OCI-LY7 (cell line): ENCODE results near the gene KCND3. TPM values are rescaled to one million over a fixed set of nuclear protein-coding genes. Genes with fewer than 3 reads are reported as not detected.

Source experiments
- BruUV-seq: library from RNA; stranded (reverse); fragments of 400-500 nt; replicated peaks from 2 replicates; lab custom pipeline; 2021; lab: Mats Ljungman, UMichigan
- CTCF ChIA-PET: fragments of 300-600 bp; sonication (Branson Sonifier 250); formaldehyde crosslinking; loops from one replicate; lab custom pipeline; 2022; ENCODE audit warnings: antibody characterized with exemption; ENCODE audit not compliant: unreplicated experiment; lab: Charles Lee
- POLR2A ChIA-PET: fragments of 300-600 bp; sonication (Branson Sonifier 250); formaldehyde crosslinking; loops from one replicate; lab custom pipeline; 2022; ENCODE audit warnings: antibody characterized with exemption; lab: Charles Lee
- DNase-seq: peaks from one replicate; pipeline ENCODE4 v3.0.0-alpha.2; 2015; ENCODE audit warnings: low spot score
- H2AFZ ChIP-seq: fragments of 200-600 bp; sonication (generic), shearing (Covaris generic); 2 replicates; pipeline ENCODE4 v1.6.1; 2014; ENCODE audit warnings: mild to moderate bottlenecking, antibody characterized with exemption, low read length, moderate library complexity
- H3K27ac ChIP-seq: fragments of 200-600 bp; sonication (generic); 2 replicates; pipeline ENCODE4 v1.5.1; 2014; ENCODE audit warnings: mixed run types, low read depth, mild to moderate bottlenecking, moderate library complexity, low read length, inconsistent platforms; ENCODE audit not compliant: poor library complexity, severe bottlenecking
- H3K36me3 ChIP-seq: fragments of 200-600 bp; sonication (generic); 2 replicates; pipeline ENCODE4 v1.6.1; 2014; ENCODE audit warnings: mild to moderate bottlenecking, antibody characterized with exemption, low read length, moderate library complexity, mixed read lengths; ENCODE audit not compliant: insufficient read depth
- H3K4me1 ChIP-seq: fragments of 200-600 bp; sonication (generic); 2 replicates; pipeline ENCODE4 v1.5.1; 2014; ENCODE audit warnings: mild to moderate bottlenecking, low read length; ENCODE audit not compliant: insufficient read depth, poor library complexity, severe bottlenecking
- H3K4me2 ChIP-seq: fragments of 200-600 bp; sonication (generic); 2 replicates; pipeline ENCODE4 v1.6.1; 2014; ENCODE audit warnings: mild to moderate bottlenecking, low read length
- H3K4me3 ChIP-seq: fragments of 200-600 bp; sonication (generic); 2 replicates; pipeline ENCODE4 v1.5.1; 2014; ENCODE audit warnings: mild to moderate bottlenecking, low read depth, low read length; ENCODE audit not compliant: poor library complexity, severe bottlenecking
- H3K79me2 ChIP-seq: fragments of 200-600 bp; sonication (generic); 2 replicates; pipeline ENCODE4 v1.6.1; 2016; ENCODE audit warnings: low read depth, mild to moderate bottlenecking, low read length, moderate library complexity, mixed read lengths; ENCODE audit not compliant: insufficient read depth
- H3K9me2 ChIP-seq: fragments of 200-600 bp; sonication (generic); 2 replicates; pipeline ENCODE4 v1.6.1; 2016; ENCODE audit warnings: mild to moderate bottlenecking, low read length, mixed read lengths; ENCODE audit not compliant: insufficient read depth
- H3K9me3 ChIP-seq: fragments of 200-600 bp; sonication (generic); 2 replicates; pipeline ENCODE4 v1.6.1; 2014; ENCODE audit warnings: mild to moderate bottlenecking, mixed run types, low read length, mixed read lengths
- H4K20me1 ChIP-seq: fragments of 200-600 bp; sonication (generic); 2 replicates; pipeline ENCODE4 v1.6.1; 2014; ENCODE audit warnings: mild to moderate bottlenecking, antibody characterized with exemption, low read length, moderate library complexity, mixed read lengths; ENCODE audit not compliant: insufficient read depth
- EZH2phosphoT487 ChIP-seq: fragments of 200-600 bp; sonication (generic); IDR thresholded peaks from 2 replicates; pipeline ENCODE4 v1.6.1; 2018; ENCODE audit warnings: low read depth, borderline replicate concordance, mild to moderate bottlenecking, mixed run types, antibody characterized with exemption, low read length, moderate library complexity, mixed read lengths
- intact Hi-C: fragments of 100-400 bp; cut with micrococcal nuclease; formaldehyde crosslinking; loops from one replicate; pipeline ENCODE4 v1.10.0; 2022; ENCODE audit not compliant: unreplicated experiment
- total RNA-seq, 2 experiments: library from RNA; depleted of rRNA in 1 of 2; stranded (reverse); fragments of >200 nt in 1 of 2; shearing (Covaris generic) in 1 of 2; gene quantifications; 2 replicates each; pipeline ENCODE4 v1.2.3, GENCODE V29; 2014 to 2022
- TF ChIP-seq, protein P1 (sequence below): fragments of 200-600 bp; sonication (generic); conservative IDR thresholded peaks from 2 replicates; pipeline ENCODE4 v1.5.1; 2014; ENCODE audit warnings: mild to moderate bottlenecking, antibody characterized with exemption, low read length, moderate library complexity, mixed read lengths

KCND3 gene
- total RNA-seq, 2 experiments from 2014 or later = not detected

DNA sequence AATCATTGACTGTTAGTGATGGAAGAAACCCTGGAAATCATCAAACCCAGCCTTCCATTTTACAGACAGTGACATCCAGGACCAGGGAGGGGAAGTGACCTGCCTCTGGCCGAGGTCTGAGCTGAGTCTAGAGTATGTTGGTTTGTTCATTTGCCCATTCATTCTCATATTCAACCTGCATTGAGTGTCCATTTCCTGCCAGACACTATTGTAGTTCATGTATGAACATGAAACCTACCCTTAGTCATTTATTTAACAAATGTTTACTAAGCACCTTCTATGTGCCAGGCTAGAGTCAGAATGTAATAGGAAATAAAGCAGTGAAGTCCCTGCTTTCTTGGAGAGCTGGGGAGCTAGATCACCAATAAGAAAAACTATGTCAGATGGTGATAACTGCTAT, 51.3 kb downstream of the KCND3 start:
- BruUV-seq = no TSS peak
- CTCF ChIA-PET = no interaction called here

DNA sequence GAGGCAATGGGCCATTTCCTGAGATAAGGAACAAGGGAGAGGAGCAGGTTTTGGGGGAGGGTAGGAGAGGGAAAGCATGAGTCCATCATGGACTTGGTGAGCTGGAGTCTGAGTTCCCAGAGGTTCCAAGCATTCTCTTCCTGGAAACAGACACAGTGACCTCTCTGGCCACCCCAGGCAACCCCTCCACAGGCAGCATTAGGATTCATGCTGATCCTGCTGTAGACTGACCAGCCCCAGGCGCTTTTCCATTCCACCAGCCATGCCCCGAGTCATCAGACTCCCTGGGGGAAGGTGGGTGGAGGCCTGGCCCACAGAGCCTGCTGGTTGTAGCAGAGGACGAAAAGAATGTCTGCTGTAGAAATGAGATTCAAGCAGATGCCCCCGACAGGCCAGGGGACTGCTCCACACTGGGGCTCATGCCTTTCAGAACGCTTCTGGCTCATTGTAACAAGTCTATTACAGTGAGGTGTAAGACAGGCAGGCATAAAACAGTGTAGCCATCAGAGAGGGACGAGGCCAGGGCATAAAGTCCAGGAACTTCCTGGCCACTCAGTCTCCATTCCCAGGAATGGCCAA, 52.2 kb downstream of the KCND3 start:
- DNase-seq = no peak
- no TSS peak for BruUV-seq
- no peaks in the 10 kb centered on the region for H4K20me1 ChIP-seq
- H3K27ac ChIP-seq = no peak overlapping the region
- ChIA-PET POLR2A (no interaction called here), CTCF (no interaction called here)
- H3K4me1 ChIP-seq = no peaks in the 10 kb centered on the region
- H2AFZ ChIP-seq = no peak overlapping the region
- no peaks in the 10 kb centered on the region for H3K79me2 ChIP-seq
- intact Hi-C loops = no loop called here
- TF ChIP-seq EZH2phosphoT487 = no peak
- TF ChIP-seq, protein P1, sequence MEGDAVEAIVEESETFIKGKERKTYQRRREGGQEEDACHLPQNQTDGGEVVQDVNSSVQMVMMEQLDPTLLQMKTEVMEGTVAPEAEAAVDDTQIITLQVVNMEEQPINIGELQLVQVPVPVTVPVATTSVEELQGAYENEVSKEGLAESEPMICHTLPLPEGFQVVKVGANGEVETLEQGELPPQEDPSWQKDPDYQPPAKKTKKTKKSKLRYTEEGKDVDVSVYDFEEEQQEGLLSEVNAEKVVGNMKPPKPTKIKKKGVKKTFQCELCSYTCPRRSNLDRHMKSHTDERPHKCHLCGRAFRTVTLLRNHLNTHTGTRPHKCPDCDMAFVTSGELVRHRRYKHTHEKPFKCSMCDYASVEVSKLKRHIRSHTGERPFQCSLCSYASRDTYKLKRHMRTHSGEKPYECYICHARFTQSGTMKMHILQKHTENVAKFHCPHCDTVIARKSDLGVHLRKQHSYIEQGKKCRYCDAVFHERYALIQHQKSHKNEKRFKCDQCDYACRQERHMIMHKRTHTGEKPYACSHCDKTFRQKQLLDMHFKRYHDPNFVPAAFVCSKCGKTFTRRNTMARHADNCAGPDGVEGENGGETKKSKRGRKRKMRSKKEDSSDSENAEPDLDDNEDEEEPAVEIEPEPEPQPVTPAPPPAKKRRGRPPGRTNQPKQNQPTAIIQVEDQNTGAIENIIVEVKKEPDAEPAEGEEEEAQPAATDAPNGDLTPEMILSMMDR = no peak
- H3K4me3 ChIP-seq = no peak overlapping the region
- H3K9me3 ChIP-seq = no peaks in the 10 kb centered on the region
- H3K9me2 ChIP-seq = no peaks in the 10 kb centered on the region
- H3K36me3 ChIP-seq = no peaks in the 10 kb centered on the region
- no peak overlapping the region for H3K4me2 ChIP-seq

More for the DNA sequence above, 51.3 kb downstream of the KCND3 start:
- no peaks in the 10 kb centered on the region for H3K79me2 ChIP-seq
- no peak for DNase-seq
- POLR2A ChIA-PET = no interaction called here
- no peak for TF ChIP-seq EZH2phosphoT487
- TF ChIP-seq, protein P1 = no peak
- H3K4me2 ChIP-seq = no peak overlapping the region
- H2AFZ ChIP-seq = no peak overlapping the region
- no peaks in the 10 kb centered on the region for H3K9me3 ChIP-seq
- no peak overlapping the region for H3K27ac ChIP-seq
- no peaks in the 10 kb centered on the region for H3K36me3 ChIP-seq
- intact Hi-C loops = no loop called here
- H3K4me1 ChIP-seq = no peaks in the 10 kb centered on the region
- H3K4me3 ChIP-seq = no peak overlapping the region
- no peaks in the 10 kb centered on the region for H4K20me1 ChIP-seq
- H3K9me2 ChIP-seq = no peaks in the 10 kb centered on the region

DNA sequence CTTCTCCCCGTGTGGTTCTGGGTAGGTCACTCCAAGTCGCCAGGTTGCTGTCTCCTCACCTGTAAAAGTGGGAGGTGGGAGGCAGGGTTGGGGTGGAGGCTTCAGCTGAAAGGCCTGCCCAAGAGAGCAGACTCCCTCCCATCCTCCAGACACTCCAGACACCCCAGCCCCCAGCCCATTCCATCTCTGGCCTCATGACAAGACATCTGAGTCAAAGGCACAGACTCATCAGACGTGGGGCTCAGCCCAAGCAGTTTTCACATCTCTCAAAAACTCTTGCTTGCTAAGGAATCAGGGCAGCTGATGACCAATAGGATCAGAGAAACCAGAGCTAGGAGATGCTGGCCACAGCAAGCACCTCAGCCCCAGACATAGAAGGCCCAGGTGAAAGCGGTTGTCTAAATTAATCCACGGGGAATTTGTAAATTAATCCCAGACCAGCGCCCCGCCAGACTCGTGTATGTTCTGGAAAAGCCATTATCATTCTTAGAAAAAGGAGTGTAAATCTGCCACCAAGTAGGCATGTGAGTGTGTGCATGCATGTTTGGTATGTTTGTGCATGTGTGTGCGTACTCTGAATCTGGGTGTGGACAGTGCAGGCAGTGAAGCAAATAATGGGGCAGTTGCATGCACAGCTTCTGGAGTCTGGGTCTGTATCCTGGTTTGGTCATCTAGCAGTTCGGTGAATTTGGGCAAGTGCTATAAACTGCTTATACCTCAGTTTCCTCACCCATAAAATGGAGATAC, 55.2 kb downstream of the KCND3 start:
- H2AFZ ChIP-seq = no peak overlapping the region
- no peaks in the 10 kb centered on the region for H3K36me3 ChIP-seq
- ChIA-PET CTCF (no interaction called here), POLR2A (no interaction called here)
- no TSS peak for BruUV-seq
- no peaks in the 10 kb centered on the region for H3K9me3 ChIP-seq
- DNase-seq = no peak
- H3K4me1 ChIP-seq = no peaks in the 10 kb centered on the region
- H3K4me2 ChIP-seq = no peak overlapping the region
- intact Hi-C loops = no loop called here
- H4K20me1 ChIP-seq = no peaks in the 10 kb centered on the region
- H3K79me2 ChIP-seq = no peaks in the 10 kb centered on the region
- H3K4me3 ChIP-seq = no peak overlapping the region
- no peaks in the 10 kb centered on the region for H3K9me2 ChIP-seq
- no peak overlapping the region for H3K27ac ChIP-seq
- TF ChIP-seq EZH2phosphoT487 = no peak
- TF ChIP-seq, protein P1 = no peak
